Inflammatory macrophage treated with lipopolysaccharide for 1 hour (primary cell): ENCODE results near the gene LY6G6C.

Experiments
- DNase-seq, 2 donors: peaks; one replicate each; pipeline ENCODE4 v3.0.0-alpha.2; 2020 to 2022

Gene LY6G6C

DNA sequence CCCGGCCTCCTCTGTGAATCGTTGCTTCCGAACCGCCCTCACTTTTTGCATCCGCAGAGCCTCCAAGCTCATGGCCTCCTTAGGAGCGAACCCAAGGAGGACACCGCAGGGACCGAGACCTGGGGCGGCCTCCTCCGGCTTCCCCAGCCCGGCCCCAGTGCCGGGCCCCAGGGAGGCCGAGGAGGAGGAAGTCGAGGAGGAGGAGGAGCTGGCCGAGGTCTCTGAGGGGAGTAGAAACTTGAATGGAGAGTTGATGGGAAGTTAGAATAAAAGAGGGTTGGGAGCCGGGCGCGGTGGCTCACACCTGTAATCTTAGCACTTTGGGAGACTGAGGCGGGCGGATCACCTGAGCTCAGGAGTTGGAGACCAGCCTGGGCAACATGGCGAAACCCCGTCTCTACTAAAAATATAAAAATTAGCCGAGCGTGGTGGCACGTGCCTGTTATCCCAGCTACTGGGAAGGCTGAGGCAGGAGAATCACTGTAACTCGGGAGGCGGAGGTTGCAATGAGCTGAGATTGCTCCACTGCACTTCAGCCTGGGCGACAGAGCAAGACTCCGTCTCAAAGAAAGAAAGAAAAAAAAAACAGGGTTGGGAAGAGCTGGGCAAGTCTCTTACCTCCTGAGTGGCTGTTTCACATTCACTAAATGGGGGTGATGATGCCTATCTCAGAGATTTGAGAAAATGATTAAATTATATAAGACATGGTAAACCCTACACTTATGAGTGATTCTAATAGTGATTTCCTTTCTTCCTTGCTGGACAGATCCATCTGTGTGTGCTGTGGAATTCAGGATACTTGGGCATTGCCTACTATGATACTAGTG, 19.1 kb upstream of the LY6G6C start:
- DNase-seq: peak; percentile 52 to 58

DNA sequence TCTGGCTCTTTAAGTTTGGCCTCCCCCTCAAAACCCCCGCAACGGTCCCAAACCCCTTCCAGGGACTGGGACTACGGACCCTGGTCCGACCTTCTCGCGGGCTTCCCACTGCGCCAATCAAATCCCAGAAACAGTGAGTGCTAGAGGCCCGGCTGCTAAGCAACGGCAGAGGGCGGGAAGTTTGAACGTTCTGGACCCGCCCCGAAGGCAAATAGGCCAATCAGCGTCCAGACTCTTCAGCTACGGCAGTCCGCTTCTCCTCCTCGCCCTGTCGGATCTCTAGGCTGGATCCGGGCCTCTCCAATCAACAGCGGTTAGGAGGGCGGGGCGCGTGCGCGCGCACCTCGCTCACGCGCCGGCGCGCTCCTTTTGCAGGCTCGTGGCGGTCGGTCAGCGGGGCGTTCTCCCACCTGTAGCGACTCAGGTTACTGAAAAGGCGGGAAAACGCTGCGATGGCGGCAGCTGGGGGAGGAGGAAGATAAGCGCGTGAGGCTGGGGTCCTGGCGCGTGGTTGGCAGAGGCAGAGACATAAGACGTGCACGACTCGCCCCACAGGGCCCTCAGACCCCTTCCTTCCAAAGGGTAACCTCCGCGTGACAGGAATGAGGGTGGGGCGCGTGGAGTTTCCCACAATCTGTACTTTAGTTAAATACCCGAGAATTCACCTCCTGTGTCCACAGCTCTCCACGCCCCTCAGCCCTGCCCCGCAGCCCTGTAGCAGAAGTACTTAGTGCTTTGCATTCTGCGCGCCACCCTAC, 18.3 kb upstream of the LY6G6C start, which contains the start of gene MSH5:
TSS of gene MSH5 (plus strand) at position 367 of the 758 bp plus-strand sequence. CDS start 462 bp downstream, outside the sequence.
- DNase-seq: peak; percentile 99

DNA sequence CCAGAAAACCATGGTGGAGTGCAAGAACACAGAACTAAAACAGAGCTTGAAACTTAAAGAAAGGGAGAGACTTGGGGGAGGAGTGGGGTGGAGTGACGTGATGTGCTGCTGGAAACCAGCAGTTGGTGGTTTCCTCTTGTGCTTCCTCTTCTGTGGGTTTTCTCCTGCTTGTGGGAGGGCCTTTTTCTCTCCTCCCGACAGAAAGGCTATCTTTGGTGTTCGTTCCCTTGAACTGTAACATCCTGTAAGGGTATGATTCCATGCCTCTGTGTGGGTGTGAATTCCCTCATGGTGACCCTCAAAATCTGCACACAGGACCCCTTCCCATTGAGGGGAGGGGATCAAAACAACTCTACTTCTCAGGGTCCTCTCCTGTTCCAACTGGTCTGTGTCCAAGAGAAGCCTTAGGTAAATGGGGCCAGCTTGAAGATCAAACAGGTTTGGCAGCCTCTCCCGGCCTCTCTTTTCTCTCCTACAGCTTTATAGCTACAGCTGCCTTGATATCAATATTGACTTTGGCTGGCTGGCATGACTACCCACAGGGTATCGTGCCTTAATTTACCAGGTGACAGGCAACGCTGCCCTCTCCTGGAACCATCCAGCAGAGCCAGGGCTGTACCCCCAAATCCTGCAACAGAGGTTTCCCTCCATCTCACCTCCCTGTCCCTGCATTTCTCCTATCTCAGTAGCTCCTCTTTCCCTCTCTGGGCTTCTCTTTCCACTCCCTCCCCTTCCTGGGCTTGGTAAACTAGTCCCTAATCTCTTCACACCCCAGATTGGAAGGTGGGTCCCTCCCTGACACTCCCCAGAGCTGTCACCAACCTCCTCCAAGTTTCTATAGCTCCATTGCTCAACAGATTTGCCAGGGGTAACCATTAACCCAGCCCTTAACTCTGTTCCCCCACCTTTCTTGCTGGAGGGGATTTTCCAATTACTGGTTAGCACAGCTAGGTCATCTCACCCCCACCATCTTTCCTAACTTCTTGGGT, 16.7 kb upstream of the LY6G6C start:
- peak; percentile 88 to 91 for DNase-seq

DNA sequence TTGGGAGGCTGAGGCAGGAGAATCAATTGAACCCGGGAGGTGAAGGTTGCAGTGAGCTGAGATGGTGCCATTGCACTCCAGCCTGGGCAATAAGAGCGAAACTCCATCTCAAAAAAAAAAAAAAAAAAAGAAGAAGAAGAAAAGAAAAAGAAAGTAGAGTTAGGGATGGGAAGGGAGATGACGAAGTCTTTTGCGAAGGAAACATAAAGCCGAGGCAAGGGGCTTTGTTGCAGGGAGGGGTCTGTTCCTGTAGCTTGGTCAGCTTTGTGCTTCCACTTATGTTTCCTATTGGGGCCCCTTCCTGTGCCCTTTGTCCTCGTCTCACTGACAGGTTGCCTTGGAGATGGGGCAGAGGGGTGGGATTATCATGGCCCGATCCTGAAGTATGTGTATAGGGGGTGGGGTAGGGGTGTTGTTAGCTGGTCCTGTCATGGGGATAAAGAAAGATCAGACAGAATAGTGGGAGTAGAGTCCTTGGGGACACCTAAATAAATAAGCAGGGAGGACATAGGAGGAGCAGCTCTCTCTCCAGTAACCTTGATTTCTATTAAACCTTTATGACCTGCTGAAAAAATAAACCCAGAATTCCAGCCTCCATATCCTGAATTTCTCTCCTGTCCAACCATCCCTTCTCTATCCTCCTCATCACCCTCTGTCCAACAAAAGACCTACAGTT, 15.9 kb upstream of the LY6G6C start:
- DNase-seq: peak; percentile 21 to 49

DNA sequence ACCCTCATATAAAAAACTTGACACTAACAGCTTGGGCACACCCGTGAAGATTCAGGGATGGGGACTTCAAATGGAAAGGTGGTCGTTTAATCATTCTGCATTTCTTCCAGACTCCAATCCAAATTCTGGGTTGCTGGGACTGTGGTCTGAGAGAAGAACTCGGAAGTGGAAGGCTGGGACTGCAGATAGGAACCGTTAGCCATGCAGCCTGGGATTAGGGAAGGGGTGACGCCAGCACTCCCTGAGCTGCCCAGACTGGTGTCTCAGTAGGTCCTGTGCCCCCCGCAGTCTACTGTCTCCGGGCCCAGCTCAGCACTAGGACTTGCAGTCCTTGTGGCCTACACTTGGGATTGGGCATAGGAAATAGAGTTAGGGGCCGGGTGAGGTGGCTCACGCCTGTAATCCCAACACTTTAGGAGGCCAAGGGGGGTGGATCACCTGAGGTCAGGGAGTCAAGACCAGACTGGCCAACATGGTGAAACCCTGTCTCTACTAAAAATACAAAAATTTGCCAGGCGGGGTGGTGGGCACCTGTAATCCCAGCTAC, 15.3 kb upstream of the LY6G6C start:
- no peak for DNase-seq

DNA sequence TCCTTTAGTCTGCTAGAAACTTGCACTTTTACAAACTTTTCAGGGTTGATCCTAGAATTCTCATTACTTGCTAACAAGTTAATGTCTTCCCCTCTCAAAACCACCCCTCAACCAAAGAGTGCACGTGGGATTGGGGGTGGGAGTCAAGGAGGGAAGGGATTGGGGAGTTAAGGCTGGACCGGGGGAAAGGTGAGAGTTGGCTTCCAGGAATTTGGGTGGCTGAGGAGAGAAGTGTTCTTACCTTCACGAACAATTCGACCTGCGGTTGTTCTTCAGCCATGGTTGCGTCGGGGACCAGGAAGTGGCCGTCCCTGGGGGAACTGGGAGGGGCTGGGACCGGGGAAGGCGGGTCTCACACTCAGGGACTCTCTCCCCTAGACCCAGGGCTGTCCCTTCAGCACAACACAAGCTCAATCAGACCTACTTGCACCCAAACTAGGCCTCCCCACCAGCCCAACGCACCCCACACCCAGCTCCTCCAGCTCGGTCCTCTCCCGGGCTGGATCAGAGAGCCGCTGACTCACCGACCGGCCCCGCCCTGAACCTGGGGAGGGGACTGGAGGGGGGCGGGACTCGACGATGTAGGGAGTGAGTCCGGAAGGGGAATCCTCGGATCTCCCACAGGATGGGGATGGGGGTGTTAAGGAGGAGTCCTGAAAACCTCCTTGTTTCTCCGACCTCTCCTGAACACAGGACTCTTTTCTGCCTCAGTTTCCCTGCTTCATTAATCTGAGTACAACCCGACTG, 14.6 kb upstream of the LY6G6C start, which contains the start of gene CLIC1:
TSS of gene CLIC1 (minus strand) at position 510 of the 747 bp plus-strand sequence. CDS start at position 280, 230 bp downstream.
- peak; percentile 78 to 88 for DNase-seq

DNA sequence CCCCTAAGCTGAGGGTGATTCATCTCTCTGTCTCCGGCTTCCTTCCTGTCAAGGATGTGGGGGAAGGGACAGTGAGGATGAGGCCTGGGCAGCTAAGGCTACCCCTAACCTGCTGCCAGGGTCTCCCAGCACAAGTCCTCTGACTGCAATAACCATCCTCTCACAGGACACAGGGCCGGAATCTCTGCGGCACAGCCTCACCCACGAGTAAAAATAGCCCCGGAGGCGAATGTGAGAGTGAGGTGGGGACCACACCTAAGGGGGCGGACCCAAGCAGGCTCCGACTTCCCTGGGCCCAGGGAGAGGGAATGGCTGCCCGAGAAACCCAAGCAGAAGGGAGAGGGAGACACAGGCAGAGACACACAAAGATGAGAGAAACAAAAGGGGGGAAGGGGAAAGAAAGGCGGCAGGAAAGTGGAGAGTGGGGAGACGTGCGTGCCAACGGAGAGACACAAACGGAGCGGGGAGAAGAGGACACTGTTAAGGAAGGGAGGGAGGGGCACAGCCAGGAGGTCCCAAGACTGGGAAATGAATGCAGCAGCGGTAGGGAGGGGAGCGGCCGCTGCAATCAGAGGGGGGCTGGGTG, 13.4 kb upstream of the LY6G6C start:
- peak; percentile 75 to 76 for DNase-seq

DNA sequence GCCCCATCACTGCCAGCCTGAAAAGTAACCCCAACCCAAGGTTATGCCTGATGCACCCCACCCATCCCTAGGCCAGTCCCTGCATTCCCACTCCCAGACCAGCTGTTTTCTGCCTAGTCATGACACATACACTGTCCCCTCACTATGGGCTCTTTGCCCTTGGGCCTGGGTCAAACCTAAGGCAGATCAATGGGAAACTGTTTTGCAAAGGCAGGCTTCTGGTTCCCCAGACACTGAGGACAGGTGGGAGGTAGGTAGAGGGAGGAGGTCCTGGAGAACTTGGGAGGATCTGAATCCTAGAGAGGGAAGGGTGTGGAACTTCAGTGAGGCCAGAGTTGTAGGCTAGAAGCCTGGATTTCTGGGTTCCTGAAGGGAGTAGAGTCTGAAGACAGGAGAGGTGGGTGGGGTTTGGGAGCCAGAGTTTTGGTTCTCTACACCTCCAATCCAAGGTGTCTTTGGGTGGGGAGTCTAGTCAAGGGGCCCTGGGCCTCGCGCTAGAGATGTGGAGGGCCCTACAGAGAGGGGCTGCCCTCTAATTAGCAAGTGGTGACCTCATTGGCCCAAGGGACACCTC, 12.8 kb upstream of the LY6G6C start:
- no peak for DNase-seq

DNA sequence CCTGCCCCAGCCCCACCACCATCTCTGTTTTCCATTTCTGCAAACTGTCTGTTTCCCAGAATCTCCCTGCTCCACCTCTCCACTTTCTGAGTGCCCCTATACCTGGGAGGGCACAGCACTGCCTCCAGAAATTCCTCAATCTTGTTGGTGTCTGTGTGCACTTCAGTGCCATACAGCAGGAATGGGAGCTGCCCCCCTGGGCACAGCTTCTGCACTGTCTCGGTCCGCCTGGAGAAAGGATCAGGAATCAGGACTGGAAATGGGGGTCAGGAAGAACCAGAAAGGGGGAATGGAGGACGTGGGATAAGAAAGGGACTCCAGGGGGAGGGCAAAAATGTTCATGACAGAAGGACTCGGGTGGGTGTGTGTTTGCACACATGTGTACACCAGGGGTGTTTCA, 12.2 kb upstream of the LY6G6C start:
- no peak for DNase-seq

DNA sequence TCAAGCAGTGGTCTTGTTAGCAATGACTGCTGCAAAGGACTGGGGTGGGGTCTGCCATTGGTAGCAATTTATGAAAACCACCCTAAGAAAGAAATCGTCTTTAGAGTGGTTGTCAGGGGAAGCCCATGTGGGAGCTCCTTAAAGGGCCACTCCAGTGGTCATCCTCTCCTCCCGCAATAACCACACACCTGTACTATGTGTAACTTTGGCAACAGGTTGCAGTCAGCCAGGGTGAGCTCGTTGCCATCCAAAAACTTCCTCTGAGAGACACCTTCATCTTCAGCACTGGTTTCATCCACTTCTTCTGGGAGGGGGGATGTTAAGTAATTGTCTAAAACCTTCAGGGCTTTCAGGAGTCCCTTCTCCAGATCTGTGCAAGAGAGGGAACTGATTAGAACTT, 10.5 kb upstream of the LY6G6C start:
- no peak for DNase-seq

DNA sequence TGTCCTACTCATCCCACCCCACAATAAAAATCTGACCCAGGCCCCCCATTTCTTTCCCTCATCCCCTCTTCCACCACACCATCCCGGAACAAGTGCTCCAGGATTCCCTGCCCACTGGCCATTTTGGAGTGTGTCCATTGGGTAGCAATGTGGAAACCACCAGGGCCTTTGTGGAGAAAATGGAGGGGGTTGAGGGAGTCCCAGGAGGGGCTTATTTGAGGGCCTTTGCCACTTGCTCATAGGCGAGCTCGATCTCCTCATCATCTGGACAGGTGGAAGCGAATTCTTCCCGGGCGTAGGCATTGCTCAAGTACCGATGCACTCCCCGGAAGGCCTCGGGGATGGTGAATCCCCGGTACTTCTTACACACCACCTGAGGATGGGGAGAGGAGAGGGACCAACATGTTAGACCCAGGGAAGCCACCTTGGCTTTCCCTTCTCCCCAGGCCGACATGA, 9.1 kb upstream of the LY6G6C start:
- DNase-seq: no peak

DNA sequence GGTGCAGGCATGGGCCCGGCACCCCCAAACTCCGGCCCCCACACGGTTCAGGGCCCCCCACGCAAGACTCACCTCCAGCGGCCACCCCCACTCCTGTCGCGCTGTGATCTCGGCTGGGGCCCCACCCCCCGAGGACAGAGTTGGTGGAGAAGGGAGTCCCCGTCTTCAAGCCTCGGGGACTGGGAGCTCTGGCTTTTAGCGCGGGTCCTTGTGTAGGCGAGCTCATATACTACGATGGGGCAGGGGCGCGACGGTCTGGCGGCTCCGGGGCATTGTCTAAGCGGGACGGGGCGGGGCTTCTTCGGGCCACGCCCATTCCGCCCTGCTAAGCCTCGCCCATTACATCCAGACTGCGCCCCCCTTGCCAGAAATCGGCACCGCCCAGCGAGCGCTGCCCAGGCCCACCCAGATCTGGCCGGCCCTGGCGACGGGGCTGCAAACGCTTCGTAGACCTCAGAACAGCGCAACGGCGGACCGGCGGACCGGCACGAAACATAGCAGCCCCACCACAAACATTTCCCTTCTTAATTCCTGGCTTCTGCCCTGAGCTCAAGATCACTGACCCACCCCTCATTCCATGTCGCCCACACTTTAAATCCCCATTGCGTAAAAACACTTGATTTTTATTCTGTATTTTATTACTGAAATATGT, 8.6 kb upstream of the LY6G6C start:
- peak; percentile 62 to 77 for DNase-seq

DNA sequence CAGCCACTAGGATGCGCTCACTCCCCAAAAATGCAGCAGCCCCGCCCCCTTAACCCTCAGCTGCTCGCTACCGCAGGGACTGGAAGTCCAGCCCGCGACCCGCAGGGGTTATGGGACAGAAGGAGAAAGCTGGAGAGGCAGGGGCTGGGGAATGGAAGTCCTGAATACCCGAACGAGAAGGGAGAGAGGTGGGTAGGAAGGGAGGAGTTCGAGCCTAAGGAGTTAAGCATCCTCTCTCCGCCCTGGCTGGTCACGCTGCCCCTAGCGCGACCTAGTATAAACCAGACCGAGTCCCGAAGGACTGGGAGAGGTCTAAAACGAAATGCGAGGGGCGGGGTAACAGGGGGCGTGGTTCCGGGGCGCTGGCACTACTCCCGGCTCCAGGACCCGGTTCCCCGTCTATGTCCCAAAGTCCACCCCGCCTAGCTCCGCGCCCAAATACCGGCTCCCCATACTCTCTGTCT, 8.0 kb upstream of the LY6G6C start:
- peak; percentile 83 to 89 for DNase-seq

DNA sequence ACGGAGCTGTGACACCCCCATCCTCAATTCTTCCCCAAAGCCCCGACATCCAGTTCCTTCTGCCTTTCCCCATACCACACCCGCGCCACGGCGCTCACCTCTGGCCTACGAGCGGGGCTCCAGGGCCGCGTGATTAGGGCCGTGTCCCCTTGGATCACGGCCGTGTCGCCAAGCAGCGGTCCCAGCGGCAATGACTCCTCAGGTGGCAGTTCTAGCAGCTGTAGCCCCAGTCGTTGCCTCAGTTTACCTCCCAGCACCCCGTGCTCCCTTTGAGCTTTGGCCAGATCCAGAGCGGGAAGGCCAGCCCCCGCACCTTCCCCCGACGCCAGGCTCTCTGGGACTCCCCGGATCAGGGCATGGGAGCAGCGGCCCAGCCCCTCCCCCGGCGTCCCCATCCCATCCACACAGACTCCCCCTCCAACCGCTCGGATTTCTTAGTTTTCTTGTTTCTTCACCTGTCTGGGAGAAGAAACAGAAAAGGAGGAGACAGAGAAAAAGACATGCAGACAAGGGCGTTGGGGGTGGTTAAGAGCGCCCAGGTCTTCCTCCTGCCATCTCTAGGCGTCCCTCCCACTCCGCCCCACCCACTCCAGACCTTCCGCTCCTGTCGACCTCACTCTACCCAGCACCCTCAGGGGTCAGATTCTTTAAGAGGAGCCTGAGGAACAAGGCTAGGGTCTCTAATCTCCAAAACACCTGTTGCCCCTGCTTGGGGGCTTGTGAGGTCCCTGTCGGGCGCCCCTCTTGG, 7.4 kb upstream of the LY6G6C start, which contains the start of gene DDAH2:
TSS of gene DDAH2 (minus strand) at position 533 of the 748 bp plus-strand sequence. CDS start at position 395, 138 bp downstream.
- DNase-seq: no peak

DNA sequence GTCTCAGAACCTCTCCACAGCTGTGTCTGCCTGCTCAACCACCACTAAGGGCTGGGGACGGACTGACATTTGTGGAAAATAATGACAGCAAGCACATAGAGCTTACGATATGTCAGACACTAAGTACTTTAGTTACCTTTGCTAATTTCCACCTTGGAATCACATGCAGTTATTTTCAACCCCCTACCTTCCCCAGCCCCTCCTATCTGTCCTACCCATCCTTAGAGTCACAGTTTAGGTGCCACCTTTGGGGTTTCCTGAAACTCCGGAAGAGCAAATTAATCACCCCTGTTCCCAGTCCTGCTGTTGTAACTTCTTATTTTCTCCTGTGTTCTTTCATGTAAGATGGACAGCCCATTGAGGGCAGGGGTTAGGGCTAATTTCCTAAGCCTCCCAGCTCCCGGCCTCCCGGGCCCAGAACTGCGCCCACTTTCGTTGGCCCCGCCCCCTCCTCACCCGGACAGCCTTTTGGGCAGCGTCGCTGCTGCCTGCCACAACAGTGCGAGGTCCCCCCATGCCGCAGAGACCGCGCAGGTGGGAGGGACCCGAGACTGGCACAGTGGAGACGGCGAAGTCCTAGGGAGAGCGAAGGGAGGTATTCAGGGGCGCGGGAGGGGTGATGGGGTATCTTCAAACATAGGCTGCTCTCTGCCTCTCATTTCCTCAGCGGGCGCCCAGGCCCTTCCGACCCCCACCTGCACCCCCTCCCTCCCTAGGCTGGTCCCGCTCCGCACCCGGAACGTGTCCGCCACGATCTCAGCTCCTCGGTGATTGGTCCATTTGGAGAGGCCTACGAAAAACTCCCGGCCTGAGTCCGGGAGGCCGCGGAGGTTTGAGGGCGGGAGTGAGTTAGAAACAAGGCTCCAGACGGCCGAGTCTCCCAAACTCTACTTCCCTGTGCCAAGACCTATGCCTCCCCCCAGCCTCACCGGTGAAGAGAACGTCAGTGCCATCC, 6.4 kb upstream of the LY6G6C start:
- no peak for DNase-seq

DNA sequence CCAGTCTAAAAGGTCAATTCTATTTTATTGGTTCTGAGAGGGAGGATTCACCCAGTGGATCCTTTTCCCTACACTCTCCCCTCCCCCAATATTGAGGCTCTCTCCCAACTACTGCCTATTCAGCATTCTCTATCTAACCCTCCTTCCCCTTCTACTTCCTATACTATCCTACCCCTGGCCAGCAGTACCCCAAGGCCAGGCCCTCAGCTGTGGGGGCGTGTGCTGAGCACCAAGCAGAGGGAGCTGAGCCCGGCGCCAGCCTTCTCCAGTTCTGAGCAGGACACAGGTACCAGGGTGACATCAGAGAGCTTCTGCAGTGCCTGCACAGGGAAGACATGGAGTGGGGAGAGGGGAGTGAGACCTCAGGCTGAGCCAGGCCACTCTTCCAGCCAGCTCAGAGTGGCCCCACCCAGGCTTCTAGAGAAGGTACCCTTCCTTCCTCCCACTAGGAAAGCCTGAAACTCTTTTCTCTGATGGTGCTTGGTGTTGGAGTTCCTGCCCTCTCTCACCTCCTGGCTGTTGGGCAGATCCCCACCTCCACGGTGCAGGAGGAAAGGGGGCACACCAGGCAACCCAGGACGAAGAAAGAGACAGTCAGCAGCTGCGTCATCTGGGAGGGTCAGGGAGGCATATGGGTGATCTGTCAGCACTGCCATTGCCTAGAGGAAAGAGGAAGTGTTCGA, 5.6 kb upstream of the LY6G6C start:
- DNase-seq: peak; percentile 78 to 85
